K562 (cell line): Measurements from ENCODE around the gene HS3ST3A1. TPM values are rescaled to one million over a fixed set of nuclear protein-coding genes. Genes with fewer than 3 reads are reported as not detected.
A peak's percentile ranks its signal among the peaks of the same experiment; 100 is the strongest.

Experiments
- CBX5 ChIP-seq: IDR thresholded peaks from 2 replicates; pipeline ENCODE4 v1.6.1; 2014; ENCODE audit warnings: low read depth, borderline replicate concordance
- ELK3 ChIP-seq: fragments of 450-650 bp; formaldehyde crosslinking; IDR thresholded peaks from 2 replicates; pipeline ENCODE4 v1.4.0; 2020; ENCODE audit warnings: mild to moderate bottlenecking
- ERF ChIP-seq: fragments of 450-650 bp; formaldehyde crosslinking; IDR thresholded peaks from 2 replicates; pipeline ENCODE4 v1.4.0; 2020; ENCODE audit warnings: mild to moderate bottlenecking, mixed read lengths
- FOXA3 ChIP-seq, 2 experiments: fragments of 450-650 bp in 1 of 2; sonication (generic) in 1 of 2; formaldehyde crosslinking; IDR thresholded peaks in 1 of 2; conservative IDR thresholded peaks in 1 of 2; 2 replicates each; pipeline versions ENCODE4 v1.4.0 to v1.8.0; 2020 to 2022; ENCODE audit warnings: mild to moderate bottlenecking in 2 of 2, missing genetic modification reagents in 1 of 2
- HDAC6 ChIP-seq: IDR thresholded peaks from 2 replicates; pipeline ENCODE4 v1.6.1; 2012; ENCODE audit warnings: low read depth, mild to moderate bottlenecking, control low read depth, inconsistent platforms, low read length, moderate library complexity
- HINFP ChIP-seq: fragments of 450-650 bp; conservative IDR thresholded peaks from 2 replicates; pipeline ENCODE4 v1.6.1; 2016; ENCODE audit warnings: missing genetic modification characterization, low read depth, mild to moderate bottlenecking, control low read depth, missing compliant biosample characterization
- LCOR ChIP-seq: sonication (generic); formaldehyde crosslinking; IDR thresholded peaks from 2 replicates; pipeline ENCODE4 v1.8.0; 2022; ENCODE audit warnings: mild to moderate bottlenecking, missing genetic modification reagents
- MAFK ChIP-seq: IDR thresholded peaks from 2 replicates; pipeline ENCODE4 v1.6.1; 2011; ENCODE audit warnings: low read length, improper control_type of control experiment
- MLX ChIP-seq, 2 experiments: fragments of 450-650 bp in 1 of 2; sonication (generic) in 1 of 2; formaldehyde crosslinking; conservative IDR thresholded peaks; 2 replicates each; pipeline versions ENCODE4 v1.4.0 to v1.8.1; 2020 to 2022; ENCODE audit warnings: mild to moderate bottlenecking in 1 of 2, missing genetic modification reagents in 1 of 2
- NFE2L1 ChIP-seq: fragments of 450-650 bp; IDR thresholded peaks from 2 replicates; pipeline ENCODE4 v1.6.1; 2016; ENCODE audit warnings: missing genetic modification characterization, low read depth, mild to moderate bottlenecking, missing compliant biosample characterization, moderate library complexity, borderline replicate concordance
- NR2C2 ChIP-seq, 2 experiments: fragments of 200-800 bp in 1 of 2; sonication (Bioruptor generic) in 1 of 2; sonication (generic) in 1 of 2; formaldehyde crosslinking in 1 of 2; IDR thresholded peaks; 2 replicates each; pipeline versions ENCODE4 v1.6.1 to v1.8.0; 2016 to 2022; ENCODE audit warnings: mild to moderate bottlenecking in 1 of 2, missing compliant biosample characterization in 1 of 2, missing genetic modification characterization in 1 of 2, missing genetic modification reagents in 1 of 2
- PTRF ChIP-seq: fragments of 450-650 bp; IDR thresholded peaks from 2 replicates; pipeline ENCODE4 v1.6.1; 2016; ENCODE audit warnings: mild to moderate bottlenecking, missing genetic modification characterization, missing compliant biosample characterization
- RBM34 ChIP-seq: fragments of 200-400 bp; formaldehyde crosslinking; IDR thresholded peaks from 2 replicates; pipeline ENCODE4 v1.6.1; 2018; ENCODE audit warnings: low read length, borderline replicate concordance; ENCODE audit not compliant: insufficient read depth
- RFX1 ChIP-seq: fragments of 450-650 bp; IDR thresholded peaks from 2 replicates; pipeline ENCODE4 v1.6.1; 2016; ENCODE audit warnings: mild to moderate bottlenecking, moderate library complexity
- RNF2 ChIP-seq: sonication (generic); IDR thresholded peaks from 2 replicates; pipeline ENCODE4 v1.6.1; 2016
- TAF9B ChIP-seq: fragments of 450-650 bp; IDR thresholded peaks from 2 replicates; pipeline ENCODE4 v1.6.1; 2018; ENCODE audit warnings: mild to moderate bottlenecking; ENCODE audit not compliant: partially characterized antibody
- TFAP4 ChIP-seq: sonication (generic); formaldehyde crosslinking; IDR thresholded peaks from 2 replicates; pipeline ENCODE4 v1.8.0; 2022; ENCODE audit warnings: missing genetic modification reagents, mild to moderate bottlenecking, moderate library complexity, borderline replicate concordance
- TOE1 ChIP-seq, 2 experiments: fragments of 450-650 bp in 1 of 2; sonication (generic) in 1 of 2; formaldehyde crosslinking in 1 of 2; IDR thresholded peaks; 2 replicates each; pipeline versions ENCODE4 v1.7.1 to v1.8.0; 2016 to 2022; ENCODE audit warnings: borderline replicate concordance in 2 of 2, mild to moderate bottlenecking in 2 of 2, antibody characterized with exemption in 1 of 2, inconsistent platforms in 1 of 2, low read depth in 1 of 2, missing genetic modification reagents in 1 of 2, moderate library complexity in 1 of 2
- ZBTB43 ChIP-seq: sonication (generic); formaldehyde crosslinking; IDR thresholded peaks from 2 replicates; pipeline ENCODE4 v1.8.0; 2023; ENCODE audit warnings: mild to moderate bottlenecking, missing genetic modification reagents
- ZNF175 ChIP-seq: fragments of 200-800 bp; sonication (Bioruptor generic); IDR thresholded peaks from 2 replicates; pipeline ENCODE4 v1.6.1; 2016; ENCODE audit warnings: low read depth, mild to moderate bottlenecking, missing genetic modification characterization, missing compliant biosample characterization
- ZNF324 ChIP-seq: fragments of 250-450 bp; sonication (Bioruptor Pico); IDR thresholded peaks from 2 replicates; pipeline ENCODE4 v1.4.0; 2020; ENCODE audit warnings: mild to moderate bottlenecking
- ZNF766 ChIP-seq: fragments of 200-800 bp; sonication (Bioruptor generic); conservative IDR thresholded peaks from 2 replicates; pipeline ENCODE4 v1.6.1; 2016; ENCODE audit warnings: missing genetic modification characterization, missing compliant biosample characterization
- polyA plus RNA-seq, 8 experiments: library from polyadenylated mRNA; depleted of rRNA in 4 of 8; stranded (reverse) in 5 of 8; unstranded in 3 of 8; fragments of >200 nt; fragmentation: Nextera tagmentation in 2 of 8; fragmentation: Illumina TruSeq in 1 of 8; extraction: Ambion mirVana in 2 of 8; extraction: Trizol in 1 of 8; gene quantifications; 2 replicates each; pipeline versions ENCODE4 v1.2.1 to v1.2.3, GENCODE V29; 2011 to 2014; ENCODE audit warnings: inconsistent platforms in 1 of 8, missing spikeins in 1 of 8
- total RNA-seq, 7 experiments: library from RNA; depleted of rRNA in 6 of 7; stranded (reverse); fragments of >200 nt in 6 of 7; fragmentation: Illumina TruSeq in 2 of 7; extraction: Trizol in 2 of 7; gene quantifications; 2 replicates each; pipeline versions ENCODE4 v1.2.1 to v1.2.3, GENCODE V29; 2011 to 2021; ENCODE audit warnings: low replicate concordance in 1 of 7

The HS3ST3A1 gene
- total and polyA plus RNA-seq, 9 of the 15 experiments (the other 6 are each of a cell fraction or from before 2014, with no cell fraction given): 0.25 to 14.8 (median 2.3) TPM

- no peak for TF ChIP-seq HDAC6
- no peak for TF ChIP-seq RBM34
- peak; percentile 98 for TF ChIP-seq ZNF175 (CRISPR knock-in tag)
- TF ChIP-seq RNF2: peak; percentile 32; the same call in 1 of the 2 replicates
- TF ChIP-seq RFX1: peak; percentile 76
- no peak for TF ChIP-seq MAFK
- TF ChIP-seq TAF9B: no peak
- TF ChIP-seq NFE2L1 (tag): peak; percentile 66
- peak; percentile 91 for TF ChIP-seq PTRF
- TF ChIP-seq ZNF324 (CRISPR knock-in tag): peak; percentile 33; the same call in 1 of the 2 replicates
- no peak for TF ChIP-seq MLX (CRISPR knock-in tag; conservative IDR thresholded peaks at IDR 0.05)
- peak; percentile 87 for TF ChIP-seq HINFP (tag)
- TF ChIP-seq TFAP4 (CRISPR knock-in tag): no peak
- TF ChIP-seq ELK3: no peak
- TF ChIP-seq ERF (CRISPR knock-in tag): peak; percentile 92
- no peak for TF ChIP-seq LCOR (CRISPR knock-in tag)
- no peak for TF ChIP-seq FOXA3 (CRISPR knock-in tag; conservative IDR thresholded peaks at IDR 0.05 in 1 of 2, IDR thresholded peaks at IDR 0.05 in 1 of 2)
- TF ChIP-seq NR2C2 (CRISPR knock-in tag; IDR thresholded peaks at IDR 0.05): no peak
- peak; percentile 86 for TF ChIP-seq NR2C2 (tag; IDR thresholded peaks at IDR 0.05)
- TF ChIP-seq ZNF766: peak; percentile 97
- no peak for TF ChIP-seq CBX5
- TF ChIP-seq ZBTB43 (CRISPR knock-in tag): no peak
- no peak for TF ChIP-seq TOE1 (IDR thresholded peaks at IDR 0.05; ENCODE audit: borderline replicate concordance)
- no peak for TF ChIP-seq TOE1 (CRISPR knock-in tag; IDR thresholded peaks at IDR 0.05; ENCODE audit: borderline replicate concordance, low read depth)
Measured at GRCh38 chr17:13638855-13639458, 37.2 kb upstream of the HS3ST3A1 start (continued).
